Measurements from ENCODE around the gene DCHS2.

Gene DCHS2

GRCh38 chr4:154487145-154487544 lies 4.5 kb downstream of the DCHS2 start:
- no peak for DNase-seq

- no peak for DNase-seq
These were observed 6.3 kb downstream of the DCHS2 start for GRCh38 chr4:154485127-154485773.

- no peak for DNase-seq
These were observed 13.1 kb downstream of the DCHS2 start for GRCh38 chr4:154478547-154478946.

- DNase-seq: no peak
These were observed 13.5 kb downstream of the DCHS2 start for GRCh38 chr4:154478128-154478527.

GRCh38 chr4:154476232-154476631 lies 15.4 kb downstream of the DCHS2 start:
- DNase-seq: no peak

- no peak for DNase-seq
These were observed 15.8 kb downstream of the DCHS2 start for GRCh38 chr4:154475820-154476219.

GRCh38 chr4:154473497-154473896 lies 18.1 kb downstream of the DCHS2 start:
- DNase-seq: no peak

- DNase-seq: no peak
These were observed 18.7 kb downstream of the DCHS2 start for GRCh38 chr4:154472858-154473257.

- no peak for DNase-seq
These were observed 19.9 kb downstream of the DCHS2 start for GRCh38 chr4:154471526-154472331.

- no peak for DNase-seq
These were observed 20.6 kb downstream of the DCHS2 start for GRCh38 chr4:154471032-154471431.

GRCh38 chr4:154467886-154468285 lies 23.7 kb downstream of the DCHS2 start:
- no peak for DNase-seq

GRCh38 chr4:154466336-154466735 lies 25.3 kb downstream of the DCHS2 start:
- DNase-seq: no peak

GRCh38 chr4:154465085-154465484 lies 26.5 kb downstream of the DCHS2 start:
- DNase-seq: no peak

GRCh38 chr4:154464654-154465053 lies 26.9 kb downstream of the DCHS2 start:
- DNase-seq: no peak

- DNase-seq: no peak
These were observed 29.4 kb downstream of the DCHS2 start for GRCh38 chr4:154462081-154462810.

- no peak for DNase-seq
These were observed 34.1 kb downstream of the DCHS2 start for GRCh38 chr4:154457471-154457870.

GRCh38 chr4:154456889-154457288 lies 34.7 kb downstream of the DCHS2 start:
- no peak for DNase-seq

- no peak for DNase-seq
These were observed 35.4 kb downstream of the DCHS2 start for GRCh38 chr4:154456240-154456639.

GRCh38 chr4:154455111-154455510 lies 36.5 kb downstream of the DCHS2 start:
- no peak for DNase-seq

- no peak for DNase-seq
These were observed 36.9 kb downstream of the DCHS2 start for GRCh38 chr4:154454710-154455109.

- DNase-seq: no peak
These were observed 38.7 kb downstream of the DCHS2 start for GRCh38 chr4:154452798-154453346.

- DNase-seq: no peak
These were observed 40.6 kb downstream of the DCHS2 start for GRCh38 chr4:154450966-154451365.

- DNase-seq: no peak
These were observed 46.6 kb downstream of the DCHS2 start for GRCh38 chr4:154444958-154445357.

- DNase-seq: no peak
These were observed 49.6 kb downstream of the DCHS2 start for GRCh38 chr4:154441982-154442381.
